Measurements from ENCODE around the gene AEN.

Gene AEN

DNA sequence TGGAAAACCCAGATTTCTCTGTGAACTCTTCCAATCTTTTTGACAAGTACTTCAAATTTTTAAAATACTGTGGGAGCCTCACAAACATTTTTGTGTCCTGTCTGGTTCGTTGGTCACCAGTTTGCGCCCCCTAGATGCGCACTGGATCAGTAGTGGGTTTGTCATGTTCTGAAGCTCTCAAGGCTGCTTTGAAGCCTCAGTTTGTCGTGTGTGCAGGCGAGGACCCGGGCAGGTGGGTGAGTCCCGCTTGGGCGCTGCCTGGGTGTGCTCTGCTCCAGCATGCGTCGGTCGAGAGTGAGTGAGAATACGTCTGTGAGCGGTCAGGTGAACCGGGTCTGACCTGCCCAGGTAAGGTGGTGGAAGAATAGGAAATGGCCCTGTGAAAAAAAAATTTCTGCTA lies 17.3 kb upstream of the AEN start:
- H2AFZ ChIP-seq (ENCODE audit: low read length) = no peak overlapping the region
- H3K9me3 ChIP-seq (ENCODE audit: insufficient read depth, low read depth, low read length) = no peaks in the 10 kb centered on the region
- no peak overlapping the region for H3K4me2 ChIP-seq (ENCODE audit: low read depth, low read length, poor library complexity, severe bottlenecking)
- TF ChIP-seq, protein P1, sequence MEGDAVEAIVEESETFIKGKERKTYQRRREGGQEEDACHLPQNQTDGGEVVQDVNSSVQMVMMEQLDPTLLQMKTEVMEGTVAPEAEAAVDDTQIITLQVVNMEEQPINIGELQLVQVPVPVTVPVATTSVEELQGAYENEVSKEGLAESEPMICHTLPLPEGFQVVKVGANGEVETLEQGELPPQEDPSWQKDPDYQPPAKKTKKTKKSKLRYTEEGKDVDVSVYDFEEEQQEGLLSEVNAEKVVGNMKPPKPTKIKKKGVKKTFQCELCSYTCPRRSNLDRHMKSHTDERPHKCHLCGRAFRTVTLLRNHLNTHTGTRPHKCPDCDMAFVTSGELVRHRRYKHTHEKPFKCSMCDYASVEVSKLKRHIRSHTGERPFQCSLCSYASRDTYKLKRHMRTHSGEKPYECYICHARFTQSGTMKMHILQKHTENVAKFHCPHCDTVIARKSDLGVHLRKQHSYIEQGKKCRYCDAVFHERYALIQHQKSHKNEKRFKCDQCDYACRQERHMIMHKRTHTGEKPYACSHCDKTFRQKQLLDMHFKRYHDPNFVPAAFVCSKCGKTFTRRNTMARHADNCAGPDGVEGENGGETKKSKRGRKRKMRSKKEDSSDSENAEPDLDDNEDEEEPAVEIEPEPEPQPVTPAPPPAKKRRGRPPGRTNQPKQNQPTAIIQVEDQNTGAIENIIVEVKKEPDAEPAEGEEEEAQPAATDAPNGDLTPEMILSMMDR (conservative IDR thresholded peaks at IDR 0.05; ENCODE audit: low read length) = no peak
- no peak for TF ChIP-seq EZH2phosphoT487 (IDR thresholded peaks at IDR 0.05; ENCODE audit: borderline replicate concordance)
- H4K20me1 ChIP-seq (ENCODE audit: insufficient read depth, low read length, poor library complexity, severe bottlenecking) = no peaks in the 10 kb centered on the region
- H3K9ac ChIP-seq (ENCODE audit: low read depth, low read length, poor library complexity, severe bottlenecking) = no peak overlapping the region
- H3K27me3 ChIP-seq (ENCODE audit: insufficient read depth, low read length, poor library complexity, severe bottlenecking) = no peaks in the 10 kb centered on the region
- H3K4me1 ChIP-seq (ENCODE audit: insufficient read depth, low read length, poor library complexity, severe bottlenecking) = no peaks in the 10 kb centered on the region
- H3K9me2 ChIP-seq (replicated peaks; ENCODE audit: low read depth, low read length) = no peaks in the 10 kb centered on the region
- no peaks in the 10 kb centered on the region for H3K79me2 ChIP-seq (ENCODE audit: insufficient read depth, low read length)
- no peaks in the 10 kb centered on the region for H3K36me3 ChIP-seq (ENCODE audit: insufficient read depth, low read length)
- no peak overlapping the region for H3K4me3 ChIP-seq (ENCODE audit: low read length, poor library complexity, severe bottlenecking)
- no peaks in the 10 kb centered on the region for H3F3A ChIP-seq (ENCODE audit: low read depth)

DNA sequence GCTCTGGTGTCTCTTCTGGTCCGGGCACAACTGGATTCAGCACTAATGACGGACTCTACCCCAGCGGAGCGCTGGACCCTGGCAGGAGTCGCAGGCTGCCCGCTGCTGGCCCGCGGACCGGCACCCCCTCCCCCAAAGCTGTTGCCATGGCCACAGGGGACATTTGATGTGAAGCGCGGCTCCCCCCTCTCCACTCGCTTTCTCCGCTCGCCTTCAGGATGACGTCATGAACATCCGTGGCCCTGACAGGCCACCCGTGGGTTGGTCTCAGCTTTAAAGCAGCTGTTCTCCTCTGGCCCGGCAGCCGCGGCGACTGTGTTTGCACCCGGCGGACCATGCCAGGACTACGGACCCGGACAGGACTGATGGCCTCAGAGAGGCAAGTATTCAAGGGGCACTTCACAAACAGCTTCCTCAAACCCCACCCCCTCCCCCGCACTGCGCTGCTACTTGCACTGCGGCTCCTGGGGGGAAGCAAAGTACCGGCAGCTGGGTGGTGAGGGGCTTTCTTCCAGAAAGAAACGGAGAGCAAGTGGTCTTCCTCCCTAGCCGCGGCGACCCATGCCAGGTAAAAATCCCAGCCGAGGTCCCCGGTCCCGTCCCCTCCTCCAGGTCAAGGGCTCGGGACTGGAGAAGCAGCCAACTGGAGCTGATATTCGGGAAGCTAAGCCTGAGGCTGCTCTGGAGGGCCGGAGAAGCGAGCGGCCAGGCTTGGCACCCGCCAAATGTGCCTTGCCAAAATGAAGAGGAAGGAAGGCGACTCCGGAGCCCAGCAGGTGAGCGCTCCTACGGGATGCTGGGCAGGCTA lies 16.6 kb upstream of the AEN start:
- Histone ChIP-seq H3K9ac (ENCODE audit: low read depth, low read length, poor library complexity, severe bottlenecking) (no peak overlapping the region), H3K9me3 (ENCODE audit: insufficient read depth, low read depth, low read length) (no peaks in the 10 kb centered on the region), H3K4me3 (ENCODE audit: low read length, poor library complexity, severe bottlenecking) (no peak overlapping the region), H3F3A (ENCODE audit: low read depth) (no peaks in the 10 kb centered on the region), H3K79me2 (ENCODE audit: insufficient read depth, low read length) (no peaks in the 10 kb centered on the region), H3K4me2 (ENCODE audit: low read depth, low read length, poor library complexity, severe bottlenecking) (no peak overlapping the region), H3K36me3 (ENCODE audit: insufficient read depth, low read length) (no peaks in the 10 kb centered on the region), H3K27me3 (ENCODE audit: insufficient read depth, low read length, poor library complexity, severe bottlenecking) (no peaks in the 10 kb centered on the region), H2AFZ (ENCODE audit: low read length) (no peak overlapping the region), H3K4me1 (ENCODE audit: insufficient read depth, low read length, poor library complexity, severe bottlenecking) (no peaks in the 10 kb centered on the region), H3K9me2 (replicated peaks; ENCODE audit: low read depth, low read length) (no peaks in the 10 kb centered on the region), H4K20me1 (ENCODE audit: insufficient read depth, low read length, poor library complexity, severe bottlenecking) (no peaks in the 10 kb centered on the region)
- TF ChIP-seq, protein P1 (conservative IDR thresholded peaks at IDR 0.05; ENCODE audit: low read length) = no peak
- TF ChIP-seq EZH2phosphoT487 (IDR thresholded peaks at IDR 0.05; ENCODE audit: borderline replicate concordance) = no peak

DNA sequence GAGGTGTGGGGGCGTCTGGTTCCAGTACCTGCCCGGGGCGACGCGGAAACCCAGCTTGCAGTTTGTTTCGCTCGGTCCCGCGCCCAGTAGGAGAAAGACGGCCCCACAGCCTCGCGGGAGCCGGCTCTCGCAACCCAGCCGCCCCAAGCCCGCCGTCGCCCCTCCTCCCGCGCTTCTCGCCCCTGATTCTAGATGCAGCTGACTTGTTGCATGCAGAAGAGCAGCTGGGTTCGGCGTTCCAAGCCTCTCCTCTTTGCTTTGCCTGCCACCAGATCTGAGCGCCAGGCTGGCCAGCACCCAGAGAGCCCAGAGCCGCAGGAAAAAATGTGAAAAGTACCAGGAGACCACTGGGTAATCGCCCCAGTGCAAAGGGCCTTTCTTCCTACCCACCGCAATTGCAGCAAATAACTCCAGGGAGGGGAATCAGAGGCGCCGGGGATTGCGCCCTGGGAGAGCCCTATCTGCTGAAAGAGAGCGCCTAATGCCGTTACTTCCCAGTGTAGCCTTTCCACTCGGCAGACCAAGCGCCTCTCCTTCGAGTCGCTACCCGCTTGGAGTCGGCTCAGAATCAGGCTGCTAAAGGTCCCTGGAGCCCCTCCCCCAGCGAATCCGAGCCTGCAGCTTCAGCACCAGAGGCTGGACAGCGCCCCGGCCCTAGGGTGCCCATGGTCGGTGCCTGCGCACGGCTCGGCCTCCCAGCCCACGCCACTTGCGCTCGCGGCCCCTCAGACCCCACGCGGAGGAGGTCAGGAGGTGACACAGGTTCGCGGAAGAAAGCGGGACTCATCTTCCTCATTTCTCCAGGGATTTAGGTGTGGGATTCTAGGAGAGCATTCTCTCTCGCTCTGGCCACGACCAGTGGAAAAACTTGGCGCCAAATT lies 15.7 kb upstream of the AEN start:
- Histone ChIP-seq H3K36me3 (ENCODE audit: insufficient read depth, low read length) (no peaks in the 10 kb centered on the region), H3K4me1 (ENCODE audit: insufficient read depth, low read length, poor library complexity, severe bottlenecking) (peaks cover 2% of the 10 kb centered on the region), H3K4me3 (ENCODE audit: low read length, poor library complexity, severe bottlenecking) (no peak overlapping the region)

More for the DNA sequence above, 15.7 kb upstream of the AEN start:
- Histone ChIP-seq H3K79me2 (ENCODE audit: insufficient read depth, low read length) (no peaks in the 10 kb centered on the region), H3K27me3 (ENCODE audit: insufficient read depth, low read length, poor library complexity, severe bottlenecking) (no peaks in the 10 kb centered on the region), H3K9me2 (replicated peaks; ENCODE audit: low read depth, low read length) (no peaks in the 10 kb centered on the region), H2AFZ (ENCODE audit: low read length) (no peak overlapping the region), H3K9me3 (ENCODE audit: insufficient read depth, low read depth, low read length) (no peaks in the 10 kb centered on the region), H4K20me1 (ENCODE audit: insufficient read depth, low read length, poor library complexity, severe bottlenecking) (no peaks in the 10 kb centered on the region), H3F3A (ENCODE audit: low read depth) (no peaks in the 10 kb centered on the region), H3K4me2 (ENCODE audit: low read depth, low read length, poor library complexity, severe bottlenecking) (no peak overlapping the region), H3K9ac (ENCODE audit: low read depth, low read length, poor library complexity, severe bottlenecking) (no peak overlapping the region)
- TF ChIP-seq, protein P1 (conservative IDR thresholded peaks at IDR 0.05; ENCODE audit: low read length) = no peak
- TF ChIP-seq EZH2phosphoT487 (IDR thresholded peaks at IDR 0.05; ENCODE audit: borderline replicate concordance) = no peak
